Uterus (tissue), 4 donors: Measurements from ENCODE around the gene UPF1. TPM values are rescaled to one million over a fixed set of nuclear protein-coding genes. Genes with fewer than 3 reads are reported as not detected.
"Not testable (repeated sequence)": the region's sequence is repeated elsewhere in the genome, so short reads cannot be mapped to it uniquely, and the experiment has no call there.

Experiments
- DNase-seq, 2 donors: peaks; one replicate each; pipeline ENCODE4 v3.0.0-alpha.2; 2019 to 2020
- H3K27ac ChIP-seq, 2 donors: fragments of 200-600 bp; sonication (generic); 1 replicate in 1 of 2; 2 replicates in 1 of 2; pipeline ENCODE4 v1.5.1; 2016 to 2018
- H3K27me3 ChIP-seq, 2 donors: fragments of 200-600 bp; sonication (generic); one replicate each; pipeline ENCODE4 v1.5.1; 2018 to 2019; ENCODE audit warnings: control low read depth in 1 of 2
- H3K36me3 ChIP-seq, 2 donors: fragments of 200-600 bp; sonication (generic); one replicate each; pipeline ENCODE4 v1.5.1; 2019; ENCODE audit warnings: control low read depth in 1 of 2
- H3K4me1 ChIP-seq, 2 donors: fragments of 200-600 bp; sonication (generic); one replicate each; pipeline ENCODE4 v1.5.1; 2018 to 2019; ENCODE audit warnings: control low read depth in 1 of 2
- H3K4me3 ChIP-seq, 2 donors: fragments of 200-600 bp; sonication (generic); 1 replicate in 1 of 2; 2 replicates in 1 of 2; pipeline ENCODE4 v1.5.1; 2018 to 2019; ENCODE audit warnings: mild to moderate bottlenecking in 1 of 2
- H3K9me3 ChIP-seq, 2 donors: fragments of 200-600 bp; sonication (generic); one replicate each; pipeline ENCODE4 v1.5.1; 2019; ENCODE audit warnings: control low read depth in 1 of 2
- POLR2A ChIP-seq, 2 donors: fragments of 450-650 bp; IDR thresholded peaks; one replicate each; pipeline ENCODE4 v1.6.1; 2016; ENCODE audit warnings: antibody characterized with exemption in 2 of 2, mild to moderate bottlenecking in 1 of 2, moderate library complexity in 1 of 2
- intact Hi-C: fragments of 100-400 bp; cut with DNase I; formaldehyde crosslinking; loops from one replicate; pipeline ENCODE4 v1.15.1; 2023; ENCODE audit warnings: low total_unique reads
- total RNA-seq, 4 donors: library from RNA; depleted of rRNA in 3 of 4; stranded (reverse); fragments of >200 nt in 3 of 4; gene quantifications; one replicate each; pipeline versions ENCODE4 v1.1.0 to v1.2.4, GENCODE V29; 2014 to 2023
- TF ChIP-seq, protein P1 (sequence below), 4 experiments: fragments of 200-600 bp in 2 of 4; fragments of 450-650 bp in 2 of 4; sonication (generic) in 2 of 4; IDR thresholded peaks; one replicate each; pipeline ENCODE4 v1.5.1; 2016 to 2019; ENCODE audit warnings: antibody characterized with exemption in 4 of 4, mild to moderate bottlenecking in 2 of 4, moderate library complexity in 1 of 4
- donor health status: DM: yes; HTN: yes; CAD: no.

The UPF1 gene
- total RNA-seq, 4 donors from 2014 or later = 17.9 to 105 (median 43.7) TPM

- Histone ChIP-seq H3K4me1 (no peaks in the 10 kb centered on the region), H3K27ac (no peak overlapping the region), H3K9me3 (no peaks in the 10 kb centered on the region), H3K36me3 (no peaks in the 10 kb centered on the region), H3K4me3 (no peak overlapping the region), H3K27me3 (no peaks in the 10 kb centered on the region)
- intact Hi-C loops = no loop called here
- TF ChIP-seq, protein P1, sequence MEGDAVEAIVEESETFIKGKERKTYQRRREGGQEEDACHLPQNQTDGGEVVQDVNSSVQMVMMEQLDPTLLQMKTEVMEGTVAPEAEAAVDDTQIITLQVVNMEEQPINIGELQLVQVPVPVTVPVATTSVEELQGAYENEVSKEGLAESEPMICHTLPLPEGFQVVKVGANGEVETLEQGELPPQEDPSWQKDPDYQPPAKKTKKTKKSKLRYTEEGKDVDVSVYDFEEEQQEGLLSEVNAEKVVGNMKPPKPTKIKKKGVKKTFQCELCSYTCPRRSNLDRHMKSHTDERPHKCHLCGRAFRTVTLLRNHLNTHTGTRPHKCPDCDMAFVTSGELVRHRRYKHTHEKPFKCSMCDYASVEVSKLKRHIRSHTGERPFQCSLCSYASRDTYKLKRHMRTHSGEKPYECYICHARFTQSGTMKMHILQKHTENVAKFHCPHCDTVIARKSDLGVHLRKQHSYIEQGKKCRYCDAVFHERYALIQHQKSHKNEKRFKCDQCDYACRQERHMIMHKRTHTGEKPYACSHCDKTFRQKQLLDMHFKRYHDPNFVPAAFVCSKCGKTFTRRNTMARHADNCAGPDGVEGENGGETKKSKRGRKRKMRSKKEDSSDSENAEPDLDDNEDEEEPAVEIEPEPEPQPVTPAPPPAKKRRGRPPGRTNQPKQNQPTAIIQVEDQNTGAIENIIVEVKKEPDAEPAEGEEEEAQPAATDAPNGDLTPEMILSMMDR (IDR thresholded peaks at IDR 0.05) = no peak
- no peak for TF ChIP-seq POLR2A (IDR thresholded peaks at IDR 0.05)
- DNase-seq = no peak
Observed at GRCh38 chr19:18912933-18913332, 81.2 kb downstream of the UPF1 start.

GRCh38 chr19:18913466-18913865, 81.7 kb downstream of the UPF1 start:
- intact Hi-C loops = no loop called here
- Histone ChIP-seq H3K4me3 (no peak overlapping the region), H3K36me3 (no peaks in the 10 kb centered on the region), H3K27ac (no peak overlapping the region), H3K4me1 (no peaks in the 10 kb centered on the region), H3K27me3 (no peaks in the 10 kb centered on the region), H3K9me3 (no peaks in the 10 kb centered on the region)
- TF ChIP-seq, protein P1 (IDR thresholded peaks at IDR 0.05) = no peak
- TF ChIP-seq POLR2A (IDR thresholded peaks at IDR 0.05) = no peak
- no peak for DNase-seq

- H3K27me3 ChIP-seq = no peaks in the 10 kb centered on the region
- H3K27ac ChIP-seq = no peak overlapping the region
- H3K4me3 ChIP-seq = no peak overlapping the region
- H3K4me1 ChIP-seq = peaks cover 5% of the 10 kb centered on the region in 2 donors
- H3K9me3 ChIP-seq = no peaks in the 10 kb centered on the region
- no peak for DNase-seq
- no peak for TF ChIP-seq POLR2A (IDR thresholded peaks at IDR 0.05)
- TF ChIP-seq, protein P1 (IDR thresholded peaks at IDR 0.05) = peak in 2 of 4 experiments; percentile 10 to 20
- no peaks in the 10 kb centered on the region for H3K36me3 ChIP-seq
- intact Hi-C loops = no loop called here
Observed at GRCh38 chr19:18915639-18916038, 83.9 kb downstream of the UPF1 start.

GRCh38 chr19:18917593-18917992, 85.8 kb downstream of the UPF1 start:
- H3K36me3 ChIP-seq, DNase-seq, H3K27me3 ChIP-seq, H3K4me3 ChIP-seq, H3K27ac ChIP-seq, H3K9me3 ChIP-seq, intact Hi-C loops: not testable (repeated sequence)
- peaks cover 5 to 11% of the 10 kb centered on the region in 2 donors for H3K4me1 ChIP-seq

Other genes starting within 250 kb of the UPF1 start
- gene REX1BD, start 243.2 kb upstream of the UPF1 start, total RNA-seq = 100 to 1,000 TPM in 1 of 4 donors, 10 to 100 TPM in 3; 29.7 to 295 (median 74.2) TPM
- under 1 TPM in 3 of 4 donors, not detected in 1; 0.26 to 0.69 (median 0.67) TPM for gene CRLF1, start 225.2 kb upstream of the UPF1 start, total RNA-seq
- 1 to 10 TPM in 1 of 4 donors, under 1 TPM in 1, not detected in 2; 0.26 to 7.5 TPM for gene TMEM59L, start 219.1 kb upstream of the UPF1 start, total RNA-seq
- gene KLHL26, start 194.9 kb upstream of the UPF1 start, total RNA-seq = 10 to 100 TPM in 1 of 4 donors, 1 to 10 TPM in 3; 3.8 to 22.2 (median 6.9) TPM
- 10 to 100 TPM in 1 of 4 donors, 1 to 10 TPM in 3; 2.4 to 17.5 (median 6.7) TPM for gene CRTC1, start 148.3 kb upstream of the UPF1 start, total RNA-seq
- under 1 TPM in 1 of 4 donors, not detected in 3; 0.76 TPM for gene COMP, start 40.7 kb upstream of the UPF1 start, total RNA-seq
- 1 to 10 TPM in 1 of 4 donors, under 1 TPM in 1, not detected in 2; 0.30 to 4.9 TPM for gene CERS1, start 64.2 kb downstream of the UPF1 start, total RNA-seq
- 100 to 1,000 TPM in 2 of 4 donors, 10 to 100 TPM in 2; 93.7 to 190 (median 134) TPM for gene COPE, start 87.4 kb downstream of the UPF1 start, total RNA-seq
- gene DDX49, start 87.8 kb downstream of the UPF1 start, total RNA-seq = 10 to 100 TPM; 27.7 to 40.9 (median 31.4) TPM
- gene HOMER3, start 109.3 kb downstream of the UPF1 start, total RNA-seq = 10 to 100 TPM in 3 of 4 donors, 1 to 10 TPM in 1; 4.4 to 24.8 (median 23.3) TPM
- gene SUGP2, start 201.6 kb downstream of the UPF1 start, total RNA-seq = 10 to 100 TPM; 22.5 to 95.8 (median 53.7) TPM
- 10 to 100 TPM; 12.0 to 32.3 (median 15.6) TPM for gene ARMC6, start 201.6 kb downstream of the UPF1 start, total RNA-seq
- gene SLC25A42, start 232.0 kb downstream of the UPF1 start, total RNA-seq = 10 to 100 TPM in 1 of 4 donors, 1 to 10 TPM in 3; 2.9 to 25.7 (median 5.9) TPM